ENCODE results near the gene AMOTL2. TPM values are rescaled to one million over a fixed set of nuclear protein-coding genes. Genes with fewer than 3 reads are reported as not detected.
A peak's percentile ranks its signal among the peaks of the same experiment; 100 is the strongest.

The AMOTL2 gene
- total RNA-seq, 1 donor from 2014 or later = 79.2 TPM

DNA sequence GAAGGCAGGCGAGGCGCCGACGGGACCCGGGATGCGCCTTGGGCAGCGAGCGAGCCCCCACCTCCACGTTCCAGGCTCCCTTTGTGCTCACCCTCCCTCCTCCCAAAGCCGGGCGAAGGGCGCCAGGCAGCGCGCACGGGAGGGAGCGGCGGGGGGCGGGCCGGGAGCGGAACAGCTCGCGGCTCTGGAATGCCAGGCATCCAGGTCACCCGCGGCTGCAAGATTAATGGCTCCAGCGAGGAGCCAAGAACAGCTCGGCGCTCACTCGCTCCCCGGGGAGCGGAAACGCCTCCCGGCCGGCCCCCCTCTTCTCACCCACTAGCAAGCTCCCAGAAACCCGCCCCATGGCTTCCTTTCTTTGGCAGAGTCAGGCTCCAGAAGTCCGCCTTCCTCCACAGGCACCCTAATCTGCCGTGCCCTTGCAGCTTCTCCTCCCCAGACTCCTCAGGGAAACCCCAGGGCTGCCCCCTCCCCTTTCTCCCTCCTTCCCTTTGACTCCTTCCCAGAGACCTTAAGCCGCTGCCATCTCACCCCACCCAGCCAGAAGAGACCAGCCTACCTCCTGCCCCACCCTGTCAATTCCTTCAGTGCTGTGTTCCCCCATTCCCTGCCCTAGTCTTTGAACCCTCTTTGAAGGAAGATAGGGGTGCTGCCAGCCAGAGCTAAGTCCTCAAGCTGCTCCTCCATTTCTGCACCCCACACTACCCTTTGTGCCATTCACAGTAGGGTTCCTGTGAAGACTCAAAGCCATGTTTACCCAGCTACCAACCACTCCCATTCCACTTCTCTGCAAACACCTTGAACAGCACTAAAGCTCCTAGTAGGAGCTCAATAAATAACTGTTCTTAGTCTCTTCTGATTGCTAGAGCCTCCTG is 9.9 kb downstream of the AMOTL2 start:
- peaks cover 35% of the 10 kb centered on the region for H3K36me3 Mint-ChIP-seq
- H3K9me3 Mint-ChIP-seq = no peaks in the 10 kb centered on the region
- peaks cover 29% of the 10 kb centered on the region for H3K4me1 Mint-ChIP-seq (ENCODE audit: unreplicated experiment)
- H3K27me3 Mint-ChIP-seq = no peaks in the 10 kb centered on the region
- DNase-seq (ENCODE audit: extremely low spot score, unreplicated experiment) = peak; percentile 90
- peak overlapping the region; percentile 93 for H3K27ac Mint-ChIP-seq
- TF ChIP-seq, protein P1, sequence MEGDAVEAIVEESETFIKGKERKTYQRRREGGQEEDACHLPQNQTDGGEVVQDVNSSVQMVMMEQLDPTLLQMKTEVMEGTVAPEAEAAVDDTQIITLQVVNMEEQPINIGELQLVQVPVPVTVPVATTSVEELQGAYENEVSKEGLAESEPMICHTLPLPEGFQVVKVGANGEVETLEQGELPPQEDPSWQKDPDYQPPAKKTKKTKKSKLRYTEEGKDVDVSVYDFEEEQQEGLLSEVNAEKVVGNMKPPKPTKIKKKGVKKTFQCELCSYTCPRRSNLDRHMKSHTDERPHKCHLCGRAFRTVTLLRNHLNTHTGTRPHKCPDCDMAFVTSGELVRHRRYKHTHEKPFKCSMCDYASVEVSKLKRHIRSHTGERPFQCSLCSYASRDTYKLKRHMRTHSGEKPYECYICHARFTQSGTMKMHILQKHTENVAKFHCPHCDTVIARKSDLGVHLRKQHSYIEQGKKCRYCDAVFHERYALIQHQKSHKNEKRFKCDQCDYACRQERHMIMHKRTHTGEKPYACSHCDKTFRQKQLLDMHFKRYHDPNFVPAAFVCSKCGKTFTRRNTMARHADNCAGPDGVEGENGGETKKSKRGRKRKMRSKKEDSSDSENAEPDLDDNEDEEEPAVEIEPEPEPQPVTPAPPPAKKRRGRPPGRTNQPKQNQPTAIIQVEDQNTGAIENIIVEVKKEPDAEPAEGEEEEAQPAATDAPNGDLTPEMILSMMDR (conservative IDR thresholded peaks at IDR 0.05) = no peak
- peak overlapping the region; percentile 83 for H3K4me3 Mint-ChIP-seq

- no peaks in the 10 kb centered on the region for H3K9me3 Mint-ChIP-seq
- DNase-seq (ENCODE audit: extremely low spot score, unreplicated experiment) = no peak
- H3K27me3 Mint-ChIP-seq = no peaks in the 10 kb centered on the region
- H3K4me1 Mint-ChIP-seq (ENCODE audit: unreplicated experiment) = peaks cover 32% of the 10 kb centered on the region
- H3K27ac Mint-ChIP-seq = peak overlapping the region; percentile 93
- H3K4me3 Mint-ChIP-seq = peak overlapping the region; percentile 71
- TF ChIP-seq, protein P1 (conservative IDR thresholded peaks at IDR 0.05) = no peak
- H3K36me3 Mint-ChIP-seq = peaks cover 37% of the 10 kb centered on the region
These were observed 10.9 kb downstream of the AMOTL2 start for GRCh38 chr3:134363381-134363755.

GRCh38 chr3:134362670-134363380 is 11.4 kb downstream of the AMOTL2 start:
- TF ChIP-seq, protein P1 (conservative IDR thresholded peaks at IDR 0.05) = no peak

DNA sequence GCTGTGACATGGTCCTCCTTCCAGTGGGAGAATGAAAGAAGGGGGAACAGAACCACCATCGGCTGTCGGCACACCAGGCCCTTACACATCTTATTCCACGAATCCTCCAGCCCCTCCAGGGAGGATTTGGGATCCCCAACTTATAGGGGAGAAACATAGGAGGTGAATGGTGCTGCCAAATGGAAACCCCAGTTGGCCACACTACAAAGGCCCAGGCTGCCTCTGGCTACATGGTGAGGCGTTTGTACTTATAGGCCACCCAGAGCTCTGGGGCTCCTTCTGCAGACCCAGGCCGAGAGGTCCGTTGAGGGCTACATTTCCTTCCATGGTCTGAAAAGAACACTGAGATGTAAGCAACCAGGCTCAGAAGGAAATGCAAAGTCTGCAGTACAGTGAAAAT is 12.0 kb downstream of the AMOTL2 start:
- Mint-ChIP-seq H3K27ac (peak overlapping the region; percentile 93), H3K4me3 (no peak overlapping the region), H3K9me3 (no peaks in the 10 kb centered on the region), H3K27me3 (no peaks in the 10 kb centered on the region), H3K36me3 (peaks cover 42% of the 10 kb centered on the region), H3K4me1 (ENCODE audit: unreplicated experiment) (peaks cover 42% of the 10 kb centered on the region)
- DNase-seq (ENCODE audit: extremely low spot score, unreplicated experiment) = no peak
- TF ChIP-seq, protein P1 (conservative IDR thresholded peaks at IDR 0.05) = no peak

More at GRCh38 chr3:134362670-134363380, 11.4 kb downstream of the AMOTL2 start:
- Mint-ChIP-seq H3K9me3 (no peaks in the 10 kb centered on the region), H3K4me1 (ENCODE audit: unreplicated experiment) (peaks cover 37% of the 10 kb centered on the region), H3K27ac (peak overlapping the region; percentile 93), H3K36me3 (peaks cover 37% of the 10 kb centered on the region), H3K4me3 (peak overlapping the region; percentile 71), H3K27me3 (no peaks in the 10 kb centered on the region)
- DNase-seq (ENCODE audit: extremely low spot score, unreplicated experiment) = no peak

GRCh38 chr3:134361162-134361835 is 12.9 kb downstream of the AMOTL2 start:
- Mint-ChIP-seq H3K9me3 (no peaks in the 10 kb centered on the region), H3K4me1 (ENCODE audit: unreplicated experiment) (peaks cover 42% of the 10 kb centered on the region), H3K27ac (no peak overlapping the region), H3K27me3 (no peaks in the 10 kb centered on the region), H3K36me3 (peaks cover 48% of the 10 kb centered on the region), H3K4me3 (no peak overlapping the region)
- TF ChIP-seq, protein P1 (conservative IDR thresholded peaks at IDR 0.05) = no peak
- no peak for DNase-seq (ENCODE audit: extremely low spot score, unreplicated experiment)

Measured in type B pancreatic cell (in vitro differentiated cells).